PC-9 (cell line): ENCODE data around the gene TCP10L.

Source experiments
- EZH2 ChIP-seq: fragments of 200-600 bp; sonication (generic); IDR thresholded peaks from 2 replicates; pipeline ENCODE4 v1.8.0; 2017; ENCODE audit warnings: antibody characterized with exemption, low read depth
- TF ChIP-seq, protein P1 (sequence below): fragments of 200-600 bp; sonication (generic); conservative IDR thresholded peaks from 2 replicates; pipeline ENCODE4 v1.6.1; 2017; ENCODE audit warnings: mixed run types, antibody characterized with exemption, mild to moderate bottlenecking, moderate library complexity

DNA sequence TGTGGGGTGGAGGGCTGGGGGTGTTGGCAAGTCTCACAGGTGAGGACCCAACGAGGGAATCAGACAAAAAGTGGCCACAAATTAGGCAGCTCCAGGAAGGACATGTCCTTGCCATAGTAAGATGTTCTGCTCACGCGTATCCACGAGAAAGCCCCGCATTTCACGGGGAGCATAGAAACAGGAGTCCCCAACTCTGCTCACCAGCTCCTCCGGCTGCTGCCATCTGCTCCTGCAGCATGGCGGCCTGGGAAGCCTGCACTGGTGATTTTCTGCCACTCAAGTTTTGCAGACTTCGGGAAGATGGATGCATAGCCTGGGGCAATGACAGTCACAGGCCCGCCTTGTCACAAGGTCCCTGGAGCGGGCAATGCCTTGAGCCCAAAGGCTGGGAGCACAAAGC is 9.3 kb downstream of the TCP10L start:
- TF ChIP-seq, protein P1, sequence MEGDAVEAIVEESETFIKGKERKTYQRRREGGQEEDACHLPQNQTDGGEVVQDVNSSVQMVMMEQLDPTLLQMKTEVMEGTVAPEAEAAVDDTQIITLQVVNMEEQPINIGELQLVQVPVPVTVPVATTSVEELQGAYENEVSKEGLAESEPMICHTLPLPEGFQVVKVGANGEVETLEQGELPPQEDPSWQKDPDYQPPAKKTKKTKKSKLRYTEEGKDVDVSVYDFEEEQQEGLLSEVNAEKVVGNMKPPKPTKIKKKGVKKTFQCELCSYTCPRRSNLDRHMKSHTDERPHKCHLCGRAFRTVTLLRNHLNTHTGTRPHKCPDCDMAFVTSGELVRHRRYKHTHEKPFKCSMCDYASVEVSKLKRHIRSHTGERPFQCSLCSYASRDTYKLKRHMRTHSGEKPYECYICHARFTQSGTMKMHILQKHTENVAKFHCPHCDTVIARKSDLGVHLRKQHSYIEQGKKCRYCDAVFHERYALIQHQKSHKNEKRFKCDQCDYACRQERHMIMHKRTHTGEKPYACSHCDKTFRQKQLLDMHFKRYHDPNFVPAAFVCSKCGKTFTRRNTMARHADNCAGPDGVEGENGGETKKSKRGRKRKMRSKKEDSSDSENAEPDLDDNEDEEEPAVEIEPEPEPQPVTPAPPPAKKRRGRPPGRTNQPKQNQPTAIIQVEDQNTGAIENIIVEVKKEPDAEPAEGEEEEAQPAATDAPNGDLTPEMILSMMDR = no peak
- TF ChIP-seq EZH2 = no peak
